Coronary artery (tissue), 2 donors: Measurements from ENCODE around the gene CCDC28A.
A peak's percentile ranks its signal among the peaks of the same experiment; 100 is the strongest.

Experiments used
- DNase-seq: peaks from one replicate; pipeline ENCODE4 v3.0.0-alpha.2; 2017; ENCODE audit warnings: low spot score
- H3K27ac ChIP-seq, 2 donors: fragments of 200-600 bp; sonication (generic); one replicate each; pipeline ENCODE4 v1.5.1; 2016 to 2019
- H3K4me3 ChIP-seq: fragments of 200-600 bp; sonication (generic); 2 replicates; pipeline ENCODE4 v1.5.1; 2016; ENCODE audit warnings: mild to moderate bottlenecking, moderate library complexity
- TF ChIP-seq, protein P1 (sequence below): fragments of 200-600 bp; sonication (generic); IDR thresholded peaks from one replicate; pipeline ENCODE4 v1.5.1; 2019; ENCODE audit warnings: antibody characterized with exemption

CCDC28A gene

DNA sequence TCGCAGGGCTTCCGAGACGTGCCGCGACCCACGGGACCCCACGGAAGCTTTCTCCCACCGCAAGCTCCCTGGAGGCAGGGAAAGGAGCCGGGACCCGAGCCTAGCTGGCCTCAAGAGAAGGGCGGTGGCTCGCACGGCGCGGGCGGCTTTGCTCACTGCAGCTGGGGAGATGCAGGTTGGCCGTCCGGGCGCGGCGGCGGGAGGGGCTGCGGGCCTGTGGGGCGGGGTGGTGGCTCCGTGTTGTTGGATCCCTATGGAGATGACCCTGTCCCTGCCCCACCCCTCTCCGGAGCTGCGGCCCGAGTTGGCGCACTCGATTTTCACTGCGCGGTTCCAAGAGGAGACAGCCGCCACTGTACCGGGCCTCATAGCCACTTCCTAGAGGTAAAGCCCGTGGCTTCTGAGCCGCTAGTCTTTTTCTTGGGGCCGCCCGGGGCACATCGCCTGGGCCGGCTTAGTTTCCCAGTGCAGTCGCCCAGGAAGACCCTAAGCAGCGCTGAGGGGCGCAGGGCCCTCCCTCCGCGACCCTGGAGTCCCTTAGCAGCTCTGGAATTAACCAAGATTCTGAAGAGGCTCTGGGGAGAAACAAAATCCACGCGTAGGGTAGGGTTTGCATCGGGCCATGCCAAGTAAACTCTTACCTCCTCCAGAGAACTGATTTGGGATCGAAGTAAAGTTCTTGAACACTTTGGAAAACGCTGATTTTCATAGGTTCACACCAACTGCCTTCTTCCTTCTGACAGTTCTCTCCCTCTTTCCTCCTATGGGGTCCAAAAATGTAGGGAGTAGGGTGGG, 22.4 kb downstream of the CCDC28A start, which contains the start of gene ECT2L:
Gene ECT2L (plus strand): TSS at position 279 of the 795 bp plus-strand sequence. CDS start 17,188 bp downstream, outside the sequence.
- H3K4me3 ChIP-seq: peak within 1 kb of the TSS; percentile 65
- TF ChIP-seq, protein P1, sequence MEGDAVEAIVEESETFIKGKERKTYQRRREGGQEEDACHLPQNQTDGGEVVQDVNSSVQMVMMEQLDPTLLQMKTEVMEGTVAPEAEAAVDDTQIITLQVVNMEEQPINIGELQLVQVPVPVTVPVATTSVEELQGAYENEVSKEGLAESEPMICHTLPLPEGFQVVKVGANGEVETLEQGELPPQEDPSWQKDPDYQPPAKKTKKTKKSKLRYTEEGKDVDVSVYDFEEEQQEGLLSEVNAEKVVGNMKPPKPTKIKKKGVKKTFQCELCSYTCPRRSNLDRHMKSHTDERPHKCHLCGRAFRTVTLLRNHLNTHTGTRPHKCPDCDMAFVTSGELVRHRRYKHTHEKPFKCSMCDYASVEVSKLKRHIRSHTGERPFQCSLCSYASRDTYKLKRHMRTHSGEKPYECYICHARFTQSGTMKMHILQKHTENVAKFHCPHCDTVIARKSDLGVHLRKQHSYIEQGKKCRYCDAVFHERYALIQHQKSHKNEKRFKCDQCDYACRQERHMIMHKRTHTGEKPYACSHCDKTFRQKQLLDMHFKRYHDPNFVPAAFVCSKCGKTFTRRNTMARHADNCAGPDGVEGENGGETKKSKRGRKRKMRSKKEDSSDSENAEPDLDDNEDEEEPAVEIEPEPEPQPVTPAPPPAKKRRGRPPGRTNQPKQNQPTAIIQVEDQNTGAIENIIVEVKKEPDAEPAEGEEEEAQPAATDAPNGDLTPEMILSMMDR: no peak
- peak within 1 kb of the TSS; percentile 24 to 62 for H3K27ac ChIP-seq
- peak; percentile 79 for DNase-seq

DNA sequence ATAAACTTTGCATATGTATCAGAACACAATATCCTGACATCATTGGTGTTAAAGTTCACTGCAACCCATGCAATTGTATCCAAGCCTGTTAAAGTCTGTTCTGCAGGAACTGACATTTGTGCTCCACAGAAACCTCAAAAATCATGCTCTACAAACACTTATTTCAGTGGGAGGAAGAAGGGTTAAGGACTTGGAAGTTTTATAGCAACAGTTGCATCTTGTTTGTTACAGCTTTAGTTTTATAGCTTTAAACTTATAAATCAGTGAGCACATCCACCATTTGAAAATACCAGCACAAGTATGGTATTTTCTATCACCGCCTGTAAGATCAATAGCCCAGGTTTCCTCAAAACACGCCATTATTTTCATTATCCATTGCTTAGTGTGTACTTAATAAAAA, 23.2 kb downstream of the CCDC28A start:
- no peak overlapping the region for H3K27ac ChIP-seq
- no peak for DNase-seq
- H3K4me3 ChIP-seq: no peak overlapping the region
- TF ChIP-seq, protein P1: no peak

DNA sequence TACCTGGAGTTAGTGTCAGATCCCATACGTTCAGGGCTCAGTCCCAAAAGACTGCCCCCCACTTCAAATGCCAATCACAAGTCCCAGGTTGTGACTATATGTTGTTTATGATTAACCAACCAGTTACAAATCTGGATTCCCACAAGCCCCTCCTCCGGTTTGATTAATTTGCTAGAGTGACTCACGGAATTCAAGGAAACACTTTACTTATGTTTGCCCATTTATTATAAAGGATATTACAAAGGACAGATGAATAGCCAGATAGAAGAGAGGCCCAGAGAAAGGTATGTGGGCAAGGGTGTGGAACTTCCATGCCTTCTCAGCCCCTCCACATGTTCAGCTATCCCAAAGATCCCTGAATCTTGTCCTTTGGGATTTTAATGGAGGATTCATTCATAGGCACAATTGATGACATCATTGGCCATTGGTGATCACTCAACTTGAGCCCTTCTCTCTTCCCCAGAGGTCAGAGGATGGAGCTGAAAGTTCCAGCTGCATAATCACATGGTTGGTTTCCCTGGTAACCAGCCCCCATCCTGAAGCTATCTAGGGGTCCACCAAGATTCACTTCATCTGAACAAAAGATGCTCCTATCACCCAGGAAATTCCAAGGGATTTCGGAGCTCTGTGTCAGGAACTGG, 24.4 kb downstream of the CCDC28A start:
- no peak overlapping the region for H3K27ac ChIP-seq
- TF ChIP-seq, protein P1: no peak
- H3K4me3 ChIP-seq: no peak overlapping the region
- DNase-seq: no peak

DNA sequence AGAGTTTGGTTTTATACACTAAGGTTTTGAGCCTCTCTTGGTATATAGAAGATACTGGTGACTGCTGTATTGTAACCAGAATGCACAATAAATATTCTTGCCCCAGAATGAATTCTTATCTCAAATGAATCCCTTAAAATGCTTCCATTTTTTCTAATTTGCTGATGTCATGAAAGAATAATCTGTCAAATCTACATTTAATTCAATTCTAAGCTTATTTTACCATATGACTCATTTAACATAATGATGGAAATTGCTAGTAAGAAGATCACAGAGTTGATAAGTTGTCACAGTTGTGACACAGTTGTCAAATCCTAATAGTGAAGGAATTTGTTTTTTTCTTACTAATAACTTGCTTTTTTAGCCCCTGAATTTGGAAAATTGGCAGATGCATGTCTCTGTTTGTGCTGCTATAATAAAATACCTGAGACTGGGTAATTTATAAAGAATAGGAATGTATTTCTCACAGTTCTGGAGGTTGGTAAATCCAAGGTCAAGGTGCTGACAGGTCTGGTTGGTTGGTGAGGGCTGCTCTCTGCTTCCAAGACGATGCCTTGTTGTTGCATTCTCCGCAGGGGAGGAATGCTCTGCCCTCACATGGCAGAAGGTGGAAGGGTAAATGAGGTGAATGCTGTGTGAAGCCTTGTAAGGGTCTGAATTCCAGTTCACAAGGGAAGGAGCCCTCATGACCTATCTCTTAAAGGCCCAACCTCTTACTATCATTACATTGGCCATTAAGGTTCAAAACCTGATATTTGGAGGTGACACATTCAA, 27.0 kb downstream of the CCDC28A start:
- DNase-seq: no peak
- Histone ChIP-seq H3K4me3 (no peak overlapping the region), H3K27ac (no peak overlapping the region)
- TF ChIP-seq, protein P1: no peak

DNA sequence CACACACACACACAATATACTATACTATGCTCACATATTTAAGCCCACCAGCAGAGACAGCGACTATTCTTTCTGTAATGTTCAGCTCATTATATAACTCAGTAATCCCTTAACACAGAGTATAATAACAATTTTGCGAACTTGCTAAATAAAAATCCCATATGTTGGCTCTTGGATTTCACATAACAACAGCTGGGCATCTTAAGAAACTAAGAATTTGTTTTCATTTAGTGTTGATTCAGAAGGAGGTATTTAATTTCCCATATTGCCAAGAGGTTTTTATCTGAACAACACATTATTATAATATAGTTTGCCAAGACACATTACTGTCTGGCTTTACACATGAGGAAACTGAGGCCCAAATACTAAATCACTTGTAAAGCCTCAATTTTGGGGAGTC, 29.8 kb downstream of the CCDC28A start:
- H3K4me3 ChIP-seq: no peak overlapping the region
- no peak for DNase-seq
- TF ChIP-seq, protein P1: no peak
- no peak overlapping the region for H3K27ac ChIP-seq

DNA sequence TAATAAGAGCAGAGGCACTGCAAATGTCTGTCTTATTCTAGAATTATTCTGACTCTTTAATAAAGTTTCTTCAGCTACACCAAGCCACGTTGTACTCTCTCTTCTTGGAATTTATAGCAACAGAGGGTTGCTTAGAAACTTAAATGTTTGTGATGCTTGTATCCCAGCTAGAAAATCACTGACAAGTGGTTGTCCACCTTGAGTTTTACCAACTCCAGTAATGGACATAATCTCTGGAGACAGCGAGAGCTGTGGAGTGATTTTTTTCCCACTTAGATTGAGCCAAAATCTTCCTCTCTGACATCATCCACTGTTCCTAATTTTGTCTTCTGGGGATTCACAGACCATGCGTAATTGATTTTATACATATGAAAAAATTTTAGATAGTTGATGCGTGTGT, 30.3 kb downstream of the CCDC28A start:
- DNase-seq: no peak
- Histone ChIP-seq H3K27ac (no peak overlapping the region), H3K4me3 (no peak overlapping the region)
- TF ChIP-seq, protein P1: no peak
